ENCODE data around the gene KCNJ10. TPM values are rescaled to one million over a fixed set of nuclear protein-coding genes. Genes with fewer than 3 reads are reported as not detected.

KCNJ10 gene
- total RNA-seq, 1 experiment from 2014 or later = 1.4 TPM

DNA sequence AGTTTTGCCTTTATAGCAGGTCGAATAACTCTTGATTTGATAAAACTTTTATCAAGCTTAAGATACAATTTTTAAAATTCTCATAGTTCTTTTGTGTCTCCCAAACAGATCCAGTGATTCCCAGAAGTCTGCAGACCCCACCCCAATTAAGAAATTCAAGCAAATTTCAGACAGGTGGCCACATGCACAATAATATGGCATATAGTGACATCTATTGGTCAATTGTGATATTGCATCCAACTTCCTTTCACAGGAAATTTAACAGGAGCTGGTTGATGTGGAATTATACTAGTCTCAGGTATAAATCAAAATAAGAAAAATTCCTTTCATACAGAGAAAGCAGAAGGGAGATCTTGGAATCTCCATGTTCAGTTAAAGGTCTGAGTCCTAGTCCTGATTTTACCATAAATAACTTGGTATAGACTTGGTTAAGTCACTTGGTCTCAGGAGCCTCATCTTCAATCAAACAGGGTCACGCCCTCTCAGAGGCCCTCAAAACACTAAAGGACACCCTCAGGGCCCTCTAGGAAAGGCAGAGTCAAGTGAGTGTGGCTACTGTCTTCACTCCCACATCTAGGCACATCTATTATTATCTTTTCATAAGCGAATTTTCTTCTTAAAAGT, 62.3 kb downstream of the KCNJ10 start:
- Mint-ChIP-seq H3K27ac (no peak overlapping the region), H3K4me1 (no peaks in the 10 kb centered on the region), H3K4me3 (no peak overlapping the region), H3K36me3 (no peaks in the 10 kb centered on the region), H3K9me3 (no peaks in the 10 kb centered on the region), H3K27me3 (ENCODE audit: low read depth) (peaks cover 8% of the 10 kb centered on the region; the same call in 1 of the 2 replicates)
- ATAC-seq = no peak; the same call in 1 of the 2 replicates
- DNase-seq (ENCODE audit: low spot score) = no peak
- ChIA-PET CTCF (interaction anchor here (0.6 to 5.0 kb wide), 81 partner anchors 8 to 830 kb away, joined by 3 to 202 read pairs (median 9); partner anchors contain the start of genes CFAP45, DUSP23, IGSF8 and IGSF9), POLR2A (interaction anchor here (0.9 to 1.0 kb wide), 2 partner anchors 62 to 78 kb away, joined by 3 to 7 read pairs; partner anchors contain the start of gene IGSF9)
- TF ChIP-seq ZNF263 (CRISPR knock-in tag; IDR thresholded peaks at IDR 0.05; ENCODE audit: low read depth) = no peak
- TF ChIP-seq, protein P1, sequence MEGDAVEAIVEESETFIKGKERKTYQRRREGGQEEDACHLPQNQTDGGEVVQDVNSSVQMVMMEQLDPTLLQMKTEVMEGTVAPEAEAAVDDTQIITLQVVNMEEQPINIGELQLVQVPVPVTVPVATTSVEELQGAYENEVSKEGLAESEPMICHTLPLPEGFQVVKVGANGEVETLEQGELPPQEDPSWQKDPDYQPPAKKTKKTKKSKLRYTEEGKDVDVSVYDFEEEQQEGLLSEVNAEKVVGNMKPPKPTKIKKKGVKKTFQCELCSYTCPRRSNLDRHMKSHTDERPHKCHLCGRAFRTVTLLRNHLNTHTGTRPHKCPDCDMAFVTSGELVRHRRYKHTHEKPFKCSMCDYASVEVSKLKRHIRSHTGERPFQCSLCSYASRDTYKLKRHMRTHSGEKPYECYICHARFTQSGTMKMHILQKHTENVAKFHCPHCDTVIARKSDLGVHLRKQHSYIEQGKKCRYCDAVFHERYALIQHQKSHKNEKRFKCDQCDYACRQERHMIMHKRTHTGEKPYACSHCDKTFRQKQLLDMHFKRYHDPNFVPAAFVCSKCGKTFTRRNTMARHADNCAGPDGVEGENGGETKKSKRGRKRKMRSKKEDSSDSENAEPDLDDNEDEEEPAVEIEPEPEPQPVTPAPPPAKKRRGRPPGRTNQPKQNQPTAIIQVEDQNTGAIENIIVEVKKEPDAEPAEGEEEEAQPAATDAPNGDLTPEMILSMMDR (IDR thresholded peaks at IDR 0.05) = peak; percentile 71

DNA sequence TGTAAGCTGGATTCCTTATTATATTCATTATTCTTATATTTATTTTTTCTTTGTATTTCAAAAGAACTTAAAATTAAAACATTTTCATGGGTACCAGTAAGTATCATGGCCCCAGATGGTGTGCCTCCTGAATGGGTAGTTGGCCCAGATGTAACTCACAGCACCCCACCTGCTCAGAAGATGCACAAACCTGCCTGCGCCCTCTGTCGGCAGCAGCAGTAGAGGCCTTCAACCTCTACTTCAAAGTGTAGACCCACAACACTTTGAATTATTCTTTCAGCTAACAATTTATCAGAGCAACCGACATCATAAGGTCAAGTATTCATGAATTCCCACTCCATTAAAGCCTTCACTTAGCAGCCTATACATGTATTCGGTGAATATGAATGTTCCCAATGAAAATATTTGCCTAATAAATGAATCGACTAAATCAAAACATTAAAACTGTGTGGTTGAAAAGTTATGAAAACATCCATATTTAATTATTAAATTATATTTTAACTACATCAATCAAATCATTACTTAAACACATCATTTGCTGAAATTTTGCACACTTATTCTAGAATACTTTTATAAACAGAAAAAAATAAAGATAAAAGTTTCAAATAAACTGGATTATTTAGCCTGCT, 63.5 kb downstream of the KCNJ10 start:
- ChIA-PET POLR2A (interaction anchor here (0.6 kb wide), 1 partner anchor 79 kb away, joined by 3 read pairs; no protein-coding TSS in a partner anchor), CTCF (interaction anchor here (0.6 to 5.0 kb wide), 53 partner anchors 8 to 808 kb away, joined by 3 to 202 read pairs (median 12); partner anchors contain the start of genes CFAP45, DUSP23, IGSF8 and IGSF9)
- no peak overlapping the region for H3K27ac Mint-ChIP-seq
- no peaks in the 10 kb centered on the region for H3K36me3 Mint-ChIP-seq
- DNase-seq (ENCODE audit: low spot score) (peak; percentile 86), ATAC-seq (peak; percentile 95)
- no peaks in the 10 kb centered on the region for H3K9me3 Mint-ChIP-seq
- no peaks in the 10 kb centered on the region for H3K4me1 Mint-ChIP-seq
- H3K27me3 Mint-ChIP-seq (ENCODE audit: low read depth) = peaks cover 8% of the 10 kb centered on the region; the same call in 1 of the 2 replicates
- H3K4me3 Mint-ChIP-seq = no peak overlapping the region
- TF ChIP-seq ZNF396 (CRISPR knock-in tag; IDR thresholded peaks at IDR 0.05; ENCODE audit: borderline replicate concordance) = no peak
- TF ChIP-seq, protein P1 (IDR thresholded peaks at IDR 0.05) = peak; percentile 93

DNA sequence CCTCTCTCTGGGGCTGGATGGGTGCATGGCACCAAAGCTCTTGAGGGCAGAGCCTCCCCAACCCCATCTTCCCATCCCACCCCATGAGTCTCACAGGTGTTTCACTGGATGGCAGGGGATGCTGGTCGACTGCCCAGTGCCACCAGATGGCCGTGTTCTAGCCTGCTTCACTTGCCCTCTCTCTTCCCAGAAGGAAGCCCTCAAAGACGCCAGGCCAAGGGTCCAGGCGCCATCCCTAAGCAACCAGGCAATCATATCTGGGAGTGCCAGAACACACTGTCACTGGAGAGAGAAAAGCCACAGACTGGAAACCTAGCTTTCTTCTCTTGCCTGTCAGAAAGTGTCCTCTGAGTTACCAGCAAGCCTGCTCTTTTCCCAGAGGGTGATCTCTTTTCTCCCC, 64.9 kb downstream of the KCNJ10 start:
- no peak overlapping the region for H3K4me3 Mint-ChIP-seq
- no peak for DNase-seq (ENCODE audit: low spot score)
- no peaks in the 10 kb centered on the region for H3K36me3 Mint-ChIP-seq
- CTCF ChIA-PET = interaction anchor here (1.5 to 5.0 kb wide), 7 partner anchors 18 to 200 kb away, joined by 4 to 202 read pairs (median 35); partner anchors contain the start of gene IGSF9
- no peaks in the 10 kb centered on the region for H3K9me3 Mint-ChIP-seq
- POLR2A ChIA-PET = no interaction called here
- H3K27ac Mint-ChIP-seq = no peak overlapping the region
- no peaks in the 10 kb centered on the region for H3K4me1 Mint-ChIP-seq
- peaks cover 6% of the 10 kb centered on the region for H3K27me3 Mint-ChIP-seq (ENCODE audit: low read depth)
- TF ChIP-seq GTF2I (CRISPR knock-in tag; conservative IDR thresholded peaks at IDR 0.05) (no peak), TEAD1 (CRISPR knock-in tag; IDR thresholded peaks at IDR 0.05) (no peak), ZNF416 (CRISPR knock-in tag; IDR thresholded peaks at IDR 0.05) (no peak), ZNF232 (CRISPR knock-in tag; IDR thresholded peaks at IDR 0.05) (no peak), ZNF219 (CRISPR knock-in tag; IDR thresholded peaks at IDR 0.05; ENCODE audit: borderline replicate concordance) (no peak), GABPB1 (CRISPR knock-in tag; IDR thresholded peaks at IDR 0.05) (no peak), CREM (CRISPR knock-in tag; IDR thresholded peaks at IDR 0.05) (no peak)
- TF ChIP-seq, protein P2, sequence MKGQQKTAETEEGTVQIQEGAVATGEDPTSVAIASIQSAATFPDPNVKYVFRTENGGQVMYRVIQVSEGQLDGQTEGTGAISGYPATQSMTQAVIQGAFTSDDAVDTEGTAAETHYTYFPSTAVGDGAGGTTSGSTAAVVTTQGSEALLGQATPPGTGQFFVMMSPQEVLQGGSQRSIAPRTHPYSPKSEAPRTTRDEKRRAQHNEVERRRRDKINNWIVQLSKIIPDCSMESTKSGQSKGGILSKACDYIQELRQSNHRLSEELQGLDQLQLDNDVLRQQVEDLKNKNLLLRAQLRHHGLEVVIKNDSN (CRISPR knock-in tag; IDR thresholded peaks at IDR 0.05) = no peak
- TF ChIP-seq, protein P3, sequence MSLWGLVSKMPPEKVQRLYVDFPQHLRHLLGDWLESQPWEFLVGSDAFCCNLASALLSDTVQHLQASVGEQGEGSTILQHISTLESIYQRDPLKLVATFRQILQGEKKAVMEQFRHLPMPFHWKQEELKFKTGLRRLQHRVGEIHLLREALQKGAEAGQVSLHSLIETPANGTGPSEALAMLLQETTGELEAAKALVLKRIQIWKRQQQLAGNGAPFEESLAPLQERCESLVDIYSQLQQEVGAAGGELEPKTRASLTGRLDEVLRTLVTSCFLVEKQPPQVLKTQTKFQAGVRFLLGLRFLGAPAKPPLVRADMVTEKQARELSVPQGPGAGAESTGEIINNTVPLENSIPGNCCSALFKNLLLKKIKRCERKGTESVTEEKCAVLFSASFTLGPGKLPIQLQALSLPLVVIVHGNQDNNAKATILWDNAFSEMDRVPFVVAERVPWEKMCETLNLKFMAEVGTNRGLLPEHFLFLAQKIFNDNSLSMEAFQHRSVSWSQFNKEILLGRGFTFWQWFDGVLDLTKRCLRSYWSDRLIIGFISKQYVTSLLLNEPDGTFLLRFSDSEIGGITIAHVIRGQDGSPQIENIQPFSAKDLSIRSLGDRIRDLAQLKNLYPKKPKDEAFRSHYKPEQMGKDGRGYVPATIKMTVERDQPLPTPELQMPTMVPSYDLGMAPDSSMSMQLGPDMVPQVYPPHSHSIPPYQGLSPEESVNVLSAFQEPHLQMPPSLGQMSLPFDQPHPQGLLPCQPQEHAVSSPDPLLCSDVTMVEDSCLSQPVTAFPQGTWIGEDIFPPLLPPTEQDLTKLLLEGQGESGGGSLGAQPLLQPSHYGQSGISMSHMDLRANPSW (CRISPR knock-in tag; conservative IDR thresholded peaks at IDR 0.05; ENCODE audit: low read depth) = no peak
- TF ChIP-seq, protein P4, sequence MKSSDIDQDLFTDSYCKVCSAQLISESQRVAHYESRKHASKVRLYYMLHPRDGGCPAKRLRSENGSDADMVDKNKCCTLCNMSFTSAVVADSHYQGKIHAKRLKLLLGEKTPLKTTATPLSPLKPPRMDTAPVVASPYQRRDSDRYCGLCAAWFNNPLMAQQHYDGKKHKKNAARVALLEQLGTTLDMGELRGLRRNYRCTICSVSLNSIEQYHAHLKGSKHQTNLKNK (CRISPR knock-in tag; IDR thresholded peaks at IDR 0.05) = no peak
- TF ChIP-seq, protein P5, sequence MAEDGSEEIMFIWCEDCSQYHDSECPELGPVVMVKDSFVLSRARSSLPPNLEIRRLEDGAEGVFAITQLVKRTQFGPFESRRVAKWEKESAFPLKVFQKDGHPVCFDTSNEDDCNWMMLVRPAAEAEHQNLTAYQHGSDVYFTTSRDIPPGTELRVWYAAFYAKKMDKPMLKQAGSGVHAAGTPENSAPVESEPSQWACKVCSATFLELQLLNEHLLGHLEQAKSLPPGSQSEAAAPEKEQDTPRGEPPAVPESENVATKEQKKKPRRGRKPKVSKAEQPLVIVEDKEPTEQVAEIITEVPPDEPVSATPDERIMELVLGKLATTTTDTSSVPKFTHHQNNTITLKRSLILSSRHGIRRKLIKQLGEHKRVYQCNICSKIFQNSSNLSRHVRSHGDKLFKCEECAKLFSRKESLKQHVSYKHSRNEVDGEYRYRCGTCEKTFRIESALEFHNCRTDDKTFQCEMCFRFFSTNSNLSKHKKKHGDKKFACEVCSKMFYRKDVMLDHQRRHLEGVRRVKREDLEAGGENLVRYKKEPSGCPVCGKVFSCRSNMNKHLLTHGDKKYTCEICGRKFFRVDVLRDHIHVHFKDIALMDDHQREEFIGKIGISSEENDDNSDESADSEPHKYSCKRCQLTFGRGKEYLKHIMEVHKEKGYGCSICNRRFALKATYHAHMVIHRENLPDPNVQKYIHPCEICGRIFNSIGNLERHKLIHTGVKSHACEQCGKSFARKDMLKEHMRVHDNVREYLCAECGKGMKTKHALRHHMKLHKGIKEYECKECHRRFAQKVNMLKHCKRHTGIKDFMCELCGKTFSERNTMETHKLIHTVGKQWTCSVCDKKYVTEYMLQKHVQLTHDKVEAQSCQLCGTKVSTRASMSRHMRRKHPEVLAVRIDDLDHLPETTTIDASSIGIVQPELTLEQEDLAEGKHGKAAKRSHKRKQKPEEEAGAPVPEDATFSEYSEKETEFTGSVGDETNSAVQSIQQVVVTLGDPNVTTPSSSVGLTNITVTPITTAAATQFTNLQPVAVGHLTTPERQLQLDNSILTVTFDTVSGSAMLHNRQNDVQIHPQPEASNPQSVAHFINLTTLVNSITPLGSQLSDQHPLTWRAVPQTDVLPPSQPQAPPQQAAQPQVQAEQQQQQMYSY (CRISPR knock-in tag; IDR thresholded peaks at IDR 0.05) = no peak
- TF ChIP-seq, protein P6, sequence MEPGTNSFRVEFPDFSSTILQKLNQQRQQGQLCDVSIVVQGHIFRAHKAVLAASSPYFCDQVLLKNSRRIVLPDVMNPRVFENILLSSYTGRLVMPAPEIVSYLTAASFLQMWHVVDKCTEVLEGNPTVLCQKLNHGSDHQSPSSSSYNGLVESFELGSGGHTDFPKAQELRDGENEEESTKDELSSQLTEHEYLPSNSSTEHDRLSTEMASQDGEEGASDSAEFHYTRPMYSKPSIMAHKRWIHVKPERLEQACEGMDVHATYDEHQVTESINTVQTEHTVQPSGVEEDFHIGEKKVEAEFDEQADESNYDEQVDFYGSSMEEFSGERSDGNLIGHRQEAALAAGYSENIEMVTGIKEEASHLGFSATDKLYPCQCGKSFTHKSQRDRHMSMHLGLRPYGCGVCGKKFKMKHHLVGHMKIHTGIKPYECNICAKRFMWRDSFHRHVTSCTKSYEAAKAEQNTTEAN (CRISPR knock-in tag; IDR thresholded peaks at IDR 0.05) = no peak
- ATAC-seq = no peak

All from WTC11 (cell line).